BLaER1 treated with 17β-estradiol and CSF1 and Interleukin-3, amounts not matched to agents 10 nM and 100 nM (cell line): ENCODE data around the gene IVD.

Experiments used
- H3K27ac ChIP-seq, 11 experiments: shearing (Covaris generic); formaldehyde crosslinking; 2 replicates each; pipeline ENCODE4 v1.8.1; 2022
- H3K27me3 ChIP-seq, 11 experiments: shearing (Covaris generic); formaldehyde crosslinking; 2 replicates each; pipeline ENCODE4 v1.8.1; 2022
- H3K36me3 ChIP-seq, 11 experiments: shearing (Covaris generic); formaldehyde crosslinking; 2 replicates each; pipeline ENCODE4 v1.8.1; 2022
- H3K4me1 ChIP-seq, 10 experiments: shearing (Covaris generic); formaldehyde crosslinking; 2 replicates each; pipeline ENCODE4 v1.8.1; 2022
- H3K4me2 ChIP-seq, 11 experiments: shearing (Covaris generic); formaldehyde crosslinking; 2 replicates each; pipeline ENCODE4 v1.8.1; 2022
- H3K4me3 ChIP-seq, 10 experiments: shearing (Covaris generic); formaldehyde crosslinking; 2 replicates each; pipeline ENCODE4 v1.8.1; 2022
- H3K9ac ChIP-seq, 11 experiments: shearing (Covaris generic); formaldehyde crosslinking; 2 replicates each; pipeline ENCODE4 v1.8.1; 2022
- H3K9me3 ChIP-seq, 11 experiments: shearing (Covaris generic); formaldehyde crosslinking; replicated peaks in 1 of 11; 2 replicates each; pipeline ENCODE4 v1.8.1; 2022
- H4K20me1 ChIP-seq, 11 experiments: shearing (Covaris generic); formaldehyde crosslinking; 2 replicates each; pipeline ENCODE4 v1.8.1; 2022
- Cebpa-rat ChIP-seq, 11 experiments: shearing (Covaris generic); IDR thresholded peaks; 2 replicates each; pipeline ENCODE4 v1.8.1; 2022

Gene IVD

DNA sequence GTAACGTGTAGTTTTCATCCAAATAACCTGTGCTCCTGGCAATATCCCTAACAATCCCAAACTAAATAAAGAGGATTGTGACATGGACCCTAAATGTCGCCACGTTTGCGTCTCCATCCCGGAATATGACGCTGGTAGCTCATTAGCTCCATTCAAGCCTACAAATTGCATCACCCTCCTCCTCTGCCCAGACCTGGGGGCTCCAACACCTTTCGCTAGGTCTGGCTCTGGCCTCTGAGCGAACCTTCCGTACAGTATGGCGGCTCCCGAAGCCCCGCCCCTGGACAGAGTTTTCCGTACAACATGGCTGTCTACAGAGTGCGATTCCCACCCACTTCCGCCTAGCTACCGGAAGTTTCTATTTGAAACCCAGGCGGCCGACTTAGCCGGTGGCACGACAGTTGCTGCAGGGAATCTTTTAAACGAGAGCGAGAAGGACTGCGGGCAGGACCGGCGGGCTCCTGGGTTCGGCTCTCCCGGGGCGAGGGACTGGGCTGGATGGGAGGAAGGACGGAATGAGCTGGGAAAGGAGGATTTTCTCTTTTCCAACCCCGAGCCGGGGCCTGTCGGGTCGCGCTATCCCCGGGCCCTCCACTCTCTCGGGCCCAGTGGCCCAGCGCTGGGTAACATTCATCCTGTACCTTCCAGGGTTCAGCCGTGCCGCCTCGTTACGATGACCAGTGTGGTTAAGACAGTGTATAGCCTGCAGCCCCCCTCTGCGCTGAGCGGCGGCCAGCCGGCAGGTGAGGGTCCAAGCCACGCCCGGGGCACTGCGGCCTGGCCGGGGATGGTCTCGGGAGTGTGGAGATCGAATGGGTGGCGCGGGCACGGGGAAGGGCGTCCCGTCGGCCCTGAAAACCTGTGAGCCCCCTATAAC is 22.8 kb upstream of the IVD start, which contains the start of gene KNSTRN:
Gene KNSTRN, plus strand, starts transcription at position 142 of the 877 bp plus-strand sequence. Its CDS starts 115 bp downstream, at position 257.
- H3K4me2 ChIP-seq = peak within 1 kb of the TSS; percentile 76 to 96 (median 86)
- peaks cover 21 to 38% (median 31%) of the 10 kb centered on the region in 11 experiments for H3K36me3 ChIP-seq
- no peak for TF ChIP-seq Cebpa-rat (IDR thresholded peaks at IDR 0.05)
- H3K27me3 ChIP-seq = no peaks in the 10 kb centered on the region
- no peaks in the 10 kb centered on the region for H4K20me1 ChIP-seq
- H3K9ac ChIP-seq = peak within 1 kb of the TSS; percentile 85 to 96 (median 92)
- H3K4me1 ChIP-seq = peaks cover 17 to 39% (median 22%) of the 10 kb centered on the region in 10 experiments
- H3K9me3 ChIP-seq = peaks cover 9 to 25% (median 21%) of the 10 kb centered on the region in 11 experiments; a peak in 21 of 22 replicates
- peak within 1 kb of the TSS; percentile 64 to 94 (median 87) for H3K27ac ChIP-seq
- H3K4me3 ChIP-seq = peak within 1 kb of the TSS; percentile 86 to 97 (median 89)

DNA sequence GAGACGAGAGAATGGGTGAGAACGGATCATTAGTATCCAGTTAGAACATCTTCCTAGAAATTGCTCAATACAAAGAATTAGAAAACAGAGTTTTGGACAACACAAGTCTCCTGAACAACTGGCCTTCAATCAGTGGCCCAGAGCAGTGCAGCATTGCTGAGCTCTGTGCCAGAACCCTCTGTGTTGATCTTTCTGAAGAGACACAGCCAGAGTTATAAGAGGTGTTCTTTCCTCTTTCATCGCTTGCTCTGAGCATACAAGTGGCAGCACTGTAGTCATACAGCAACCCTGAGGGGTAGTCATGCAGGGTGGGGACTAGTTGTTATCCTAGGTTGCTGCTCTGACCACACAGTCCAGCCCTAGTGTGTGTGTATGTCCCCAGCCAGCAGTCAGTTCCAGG is 19.1 kb upstream of the IVD start:
- peaks cover 15 to 41% (median 30%) of the 10 kb centered on the region in 11 experiments; a peak in 21 of 22 replicates for H3K9me3 ChIP-seq

DNA sequence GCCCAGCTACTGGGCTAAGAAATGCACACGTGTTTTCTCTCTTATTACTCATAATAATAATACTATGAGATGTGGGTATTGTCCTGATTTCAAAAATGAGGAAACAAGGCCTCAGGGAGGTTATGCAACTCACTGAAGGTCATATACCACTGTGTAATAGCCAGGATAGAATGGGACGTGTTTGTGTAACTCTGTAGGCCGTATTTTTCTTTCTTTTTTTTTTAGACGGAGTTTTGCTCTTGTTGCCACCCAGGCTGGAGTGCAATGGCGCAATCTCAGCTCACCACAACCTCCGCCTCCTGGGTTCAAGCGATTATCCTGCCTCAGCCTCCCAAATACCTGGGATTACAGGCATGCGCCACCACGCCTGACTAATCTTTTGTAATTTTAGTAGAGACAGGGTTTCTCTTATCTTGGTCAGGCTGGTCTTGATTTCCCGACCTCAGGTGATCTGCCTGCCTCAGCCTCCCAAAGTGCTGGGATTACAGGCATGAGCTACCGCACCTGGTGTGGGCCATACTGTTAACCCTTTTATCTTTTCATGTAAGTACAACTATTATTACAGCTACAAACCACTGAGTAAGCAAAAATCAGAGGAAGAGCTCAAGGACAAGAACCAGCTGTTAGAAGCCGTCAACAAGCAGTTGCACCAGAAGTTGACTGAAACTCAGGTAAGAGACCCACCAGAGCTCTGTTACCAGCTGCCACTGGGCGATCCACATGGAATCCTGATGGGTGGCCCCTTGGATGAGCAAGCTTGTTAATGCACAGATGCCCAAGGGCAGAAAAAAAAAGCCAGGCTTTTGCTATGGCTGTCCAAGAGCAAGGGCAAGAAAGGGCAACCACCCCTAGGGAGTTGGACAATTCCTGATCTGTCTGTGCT is 16.4 kb upstream of the IVD start:
- TF ChIP-seq Cebpa-rat (IDR thresholded peaks at IDR 0.05) = peak; percentile 40 to 85 (median 66); a peak in 18 of 22 replicates
- no peaks in the 10 kb centered on the region for H3K27me3 ChIP-seq
- no peak overlapping the region for H3K4me3 ChIP-seq
- no peaks in the 10 kb centered on the region for H4K20me1 ChIP-seq
- H3K4me1 ChIP-seq = peaks cover 21 to 48% (median 28%) of the 10 kb centered on the region in 10 experiments
- H3K9me3 ChIP-seq = peaks cover 15 to 41% (median 30%) of the 10 kb centered on the region in 11 experiments; a peak in 21 of 22 replicates
- peak overlapping the region; percentile 39 to 72 (median 64); a peak in 20 of 22 replicates for H3K27ac ChIP-seq
- peak overlapping the region in 10 of 11 experiments; percentile 18 to 74 (median 35); a peak in 18 of 22 replicates for H3K4me2 ChIP-seq
- H3K36me3 ChIP-seq = peaks cover 71 to 100% (median 94%) of the 10 kb centered on the region in 11 experiments
- peak overlapping the region in 3 of 11 experiments; percentile 16 to 33 (median 22); a peak in 5 of 22 replicates for H3K9ac ChIP-seq

More for the DNA sequence above, 19.1 kb upstream of the IVD start:
- H3K4me3 ChIP-seq = 0 out of 20 replicates have a peak overlapping the region, but pooled peaks of 1 of the 10 experiments have one; percentile 22
- H3K27ac ChIP-seq = no peak overlapping the region
- H3K36me3 ChIP-seq = peaks cover 46 to 74% (median 67%) of the 10 kb centered on the region in 11 experiments
- TF ChIP-seq Cebpa-rat (IDR thresholded peaks at IDR 0.05) = no peak
- H3K9ac ChIP-seq = no peak overlapping the region
- no peaks in the 10 kb centered on the region for H4K20me1 ChIP-seq
- H3K4me1 ChIP-seq = peaks cover 28 to 44% (median 36%) of the 10 kb centered on the region in 10 experiments
- no peak overlapping the region for H3K4me2 ChIP-seq
- no peaks in the 10 kb centered on the region for H3K27me3 ChIP-seq

GRCh38 chr15:40389824-40390595 is 15.6 kb upstream of the IVD start:
- Histone ChIP-seq H3K9me3 (peaks cover 15 to 41% (median 30%) of the 10 kb centered on the region in 11 experiments; a peak in 21 of 22 replicates), H3K36me3 (peaks cover 74 to 100% (median 100%) of the 10 kb centered on the region in 11 experiments), H3K27ac (peak overlapping the region in 10 of 11 experiments; percentile 14 to 72 (median 58); a peak in 16 of 22 replicates), H3K4me2 (peak overlapping the region in 3 of 11 experiments; percentile 28 to 74 (median 38); a peak in 5 of 22 replicates), H3K4me3 (no peak overlapping the region), H3K4me1 (peaks cover 14 to 48% (median 23%) of the 10 kb centered on the region in 10 experiments; a peak in 19 of 20 replicates), H3K9ac (peak overlapping the region in 1 of 11 experiments; percentile 33; a peak in 2 of 22 replicates), H3K27me3 (no peaks in the 10 kb centered on the region), H4K20me1 (no peaks in the 10 kb centered on the region)
- TF ChIP-seq Cebpa-rat (IDR thresholded peaks at IDR 0.05) = no peak

GRCh38 chr15:40392986-40393948 is 12.3 kb upstream of the IVD start:
- Histone ChIP-seq H3K27ac (no peak overlapping the region), H3K36me3 (peaks cover 53 to 86% (median 81%) of the 10 kb centered on the region in 11 experiments), H3K4me1 (peaks cover 19 to 74% (median 44%) of the 10 kb centered on the region in 10 experiments), H3K4me2 (peak overlapping the region in 1 of 11 experiments; percentile 2; a peak in 1 of 22 replicates), H3K27me3 (no peaks in the 10 kb centered on the region), H3K4me3 (no peak overlapping the region), H3K9me3 (peaks cover 1 to 12% (median 3%) of the 10 kb centered on the region in 11 experiments; a peak in 16 of 22 replicates), H4K20me1 (no peaks in the 10 kb centered on the region), H3K9ac (no peak overlapping the region)
- no peak for TF ChIP-seq Cebpa-rat (IDR thresholded peaks at IDR 0.05)

DNA sequence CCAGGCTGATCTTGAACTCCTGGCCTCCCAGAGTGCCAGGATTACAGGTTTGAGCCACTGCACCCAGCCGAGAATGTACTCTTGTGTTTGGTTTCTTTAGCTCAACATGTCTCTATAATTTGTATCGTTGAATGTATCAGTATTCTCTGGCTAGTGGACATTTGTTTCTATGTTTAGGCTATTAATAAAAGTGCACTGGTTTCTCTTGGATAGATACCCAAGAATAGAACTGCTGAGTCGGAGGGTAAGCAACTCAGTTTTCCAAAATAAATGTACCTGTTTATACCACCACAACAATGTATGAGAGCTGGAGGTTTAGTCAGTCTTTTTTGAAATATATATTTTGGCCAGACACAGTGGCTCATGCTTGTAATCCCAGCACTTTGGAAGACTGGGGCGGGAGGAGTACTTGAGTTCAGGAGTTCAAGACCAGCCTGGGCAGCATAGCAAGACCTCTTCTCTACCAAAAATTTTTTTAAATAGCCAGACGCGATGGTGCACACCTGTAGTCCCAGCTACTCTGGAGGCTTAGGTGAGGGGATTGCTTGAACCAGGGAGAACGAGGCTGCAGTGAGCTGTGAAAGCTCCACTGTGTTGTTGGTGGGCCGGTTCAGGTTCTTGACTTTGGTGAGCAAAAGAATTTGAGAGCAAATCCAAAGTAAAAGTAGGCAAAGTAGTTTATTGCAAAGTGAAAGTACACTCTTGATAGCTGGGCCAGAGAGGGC is 7.7 kb upstream of the IVD start:
- Histone ChIP-seq H3K27ac (peak overlapping the region in 10 of 11 experiments; percentile 15 to 75 (median 68); a peak in 20 of 22 replicates), H3K9me3 (no peaks in the 10 kb centered on the region), H3K4me3 (peak overlapping the region in 8 of 10 experiments; percentile 5 to 32 (median 18); a peak in 7 of 20 replicates), H3K4me2 (peak overlapping the region; percentile 70 to 88 (median 83)), H3K27me3 (no peaks in the 10 kb centered on the region), H3K9ac (peak overlapping the region in 9 of 11 experiments; percentile 9 to 60 (median 38); a peak in 13 of 22 replicates), H3K4me1 (peaks cover 25 to 73% (median 44%) of the 10 kb centered on the region in 10 experiments), H3K36me3 (peaks cover 17 to 53% (median 41%) of the 10 kb centered on the region in 11 experiments), H4K20me1 (no peaks in the 10 kb centered on the region)
- no peak for TF ChIP-seq Cebpa-rat (IDR thresholded peaks at IDR 0.05)
